Right lobe of liver (tissue), 6 donors: ENCODE results near the gene FIBIN. TPM values are rescaled to one million over a fixed set of nuclear protein-coding genes. Genes with fewer than 3 reads are reported as not detected.
A peak's percentile ranks its signal among the peaks of the same experiment; 100 is the strongest.
"Not testable (repeated sequence)": the region's sequence is repeated elsewhere in the genome, so short reads cannot be mapped to it uniquely, and the experiment has no call there.

Source experiments
- ATAC-seq, 4 donors: fragments of 200-7000 bp; cut with Tn5 transposase; one replicate each; pipeline ENCODE4 v1.9.1; 2020; ENCODE audit warnings: mild to moderate bottlenecking in 4 of 4, moderate library complexity in 4 of 4
- DNase-seq, 3 donors: peaks; one replicate each; pipeline ENCODE4 v3.0.0-alpha.2; 2020
- H3K27ac ChIP-seq, 3 donors: fragments of 200-600 bp; one replicate each; pipeline ENCODE4 v1.8.0; 2022
- H3K27me3 ChIP-seq, 2 donors: fragments of 200-600 bp; one replicate each; pipeline ENCODE4 v1.8.0; 2022
- H3K36me3 ChIP-seq, 4 donors: fragments of 200-600 bp; sonication (generic) in 1 of 4; one replicate each; pipeline versions ENCODE4 v1.5.1 to v1.8.0; 2017 to 2022; ENCODE audit warnings: control low read depth in 1 of 4
- H3K4me1 ChIP-seq, 4 donors: fragments of 200-600 bp; sonication (generic) in 1 of 4; one replicate each; pipeline versions ENCODE4 v1.5.1 to v1.8.0; 2017 to 2022; ENCODE audit warnings: control low read depth in 1 of 4
- H3K4me3 ChIP-seq, 3 donors: fragments of 200-600 bp; one replicate each; pipeline ENCODE4 v1.8.0; 2022
- H3K9me3 ChIP-seq, 4 donors: fragments of 200-600 bp; sonication (generic) in 1 of 4; one replicate each; pipeline versions ENCODE4 v1.5.1 to v1.8.0; 2017 to 2022; ENCODE audit warnings: control low read depth in 1 of 4
- CTCF ChIP-seq, 4 donors: fragments of 200-600 bp in 3 of 4; fragments of 450-650 bp in 1 of 4; IDR thresholded peaks; one replicate each; pipeline versions ENCODE4 v1.5.1 to v1.8.0; 2016 to 2022; ENCODE audit warnings: antibody characterized with exemption in 4 of 4, mild to moderate bottlenecking in 2 of 4
- POLR2A ChIP-seq: fragments of 450-650 bp; IDR thresholded peaks from one replicate; pipeline ENCODE4 v1.6.1; 2017; ENCODE audit warnings: antibody characterized with exemption, mild to moderate bottlenecking
- WGBS: methylation state at CpG from one replicate; pipeline ENCODE4 v1.1.6; 2018; ENCODE audit warnings: low coverage, low lambda C conversion rate; ENCODE audit not compliant: insufficient coverage; ENCODE audit errors: missing lambda C conversion rate; 5-methylcytosine and 5-hydroxymethylcytosine counted together
- intact Hi-C, 2 donors: fragments of 100-400 bp; cut with DNase I; formaldehyde crosslinking; loops; one replicate each; pipeline versions ENCODE4 v1.11.2 to v1.14.1; 2022
- total RNA-seq, 6 experiments: library from RNA; depleted of rRNA in 2 of 6; stranded (reverse); fragments of >200 nt in 2 of 6; fragmentation: NEBNext Ultra II Directional in 3 of 6; extraction: Animal tissue kit (Norgen Biotek cat#: 25700) in 3 of 6; gene quantifications; one replicate each; pipeline versions ENCODE4 v1.1.0 to v1.2.4, GENCODE V29; 2016 to 2023
- donor health status: DM: no; HTN: yes; CAD: no.
- donor health status: DM: no; HTN: no; CAD: no.
- donor health status: DM: no; HTN: no; CAD: no.
- donor health status: DM: no; HTN: yes; CAD: no.
- donor health status: DM: no; HTN: yes; CAD: no.

Gene FIBIN
- total RNA-seq, 6 experiments from 2014 or later: 0.87 to 1.6 (median 1.1) TPM

- Histone ChIP-seq H3K27me3 (no peaks in the 10 kb centered on the region), H3K4me1 (peaks cover 0 to 4% (median 0%) of the 10 kb centered on the region in 4 donors), H3K4me3 (peak overlapping the region; percentile 40 to 62 (median 59)), H3K36me3 (no peaks in the 10 kb centered on the region), H3K27ac (peak overlapping the region in 1 of 3 donors; percentile 7), H3K9me3 (no peaks in the 10 kb centered on the region)
- TF ChIP-seq CTCF (IDR thresholded peaks at IDR 0.05) (no peak), POLR2A (no peak)
- intact Hi-C loops: no loop called here
- peak; percentile 80 to 94 (median 86) for ATAC-seq
- WGBS: 55% methylated on average over 7 of the region's 19 CpGs
- DNase-seq: peak; percentile 46 to 70 (median 67)
Measured at GRCh38 chr11:26994631-26995095, 751 bp downstream of the FIBIN start.

- intact Hi-C loops: no loop called here
- Histone ChIP-seq H3K27me3 (no peaks in the 10 kb centered on the region), H3K27ac (no peak overlapping the region), H3K4me3 (no peak overlapping the region), H3K36me3 (no peaks in the 10 kb centered on the region), H3K4me1 (peaks cover 0 to 4% (median 0%) of the 10 kb centered on the region in 4 donors), H3K9me3 (no peaks in the 10 kb centered on the region)
- no peak for TF ChIP-seq POLR2A
- ATAC-seq (no peak), DNase-seq (no peak)
- WGBS: 15% methylated on average over 1 of the region's 1 CpG
Measured at GRCh38 chr11:26995701-26996460, 2.0 kb downstream of the FIBIN start.

- 44% methylated on average over 2 of the region's 2 CpGs for WGBS
- no peak for DNase-seq
- H3K27me3 ChIP-seq: no peaks in the 10 kb centered on the region
- H3K9me3 ChIP-seq: no peaks in the 10 kb centered on the region
- TF ChIP-seq POLR2A: no peak
- TF ChIP-seq CTCF (IDR thresholded peaks at IDR 0.05): no peak
- peaks cover 0 to 4% (median 0%) of the 10 kb centered on the region in 4 donors for H3K4me1 ChIP-seq
- no peak overlapping the region for H3K27ac ChIP-seq
- H3K4me3 ChIP-seq: no peak overlapping the region
- no peak for ATAC-seq
- intact Hi-C loops: no loop called here
- no peaks in the 10 kb centered on the region for H3K36me3 ChIP-seq
Measured at GRCh38 chr11:26997378-26997777, 3.5 kb downstream of the FIBIN start.

- H3K4me3 ChIP-seq, H3K27me3 ChIP-seq, H3K36me3 ChIP-seq, H3K27ac ChIP-seq, H3K4me1 ChIP-seq, DNase-seq, intact Hi-C loops, ATAC-seq, H3K9me3 ChIP-seq: not testable (repeated sequence)
- WGBS: 42% methylated on average over 4 of the region's 4 CpGs
Measured at GRCh38 chr11:27001136-27001730, 7.3 kb downstream of the FIBIN start.

- ATAC-seq (no peak), DNase-seq (no peak)
- no peak overlapping the region for H3K4me3 ChIP-seq
- no peaks in the 10 kb centered on the region for H3K36me3 ChIP-seq
- 38% methylated on average over 3 of the region's 3 CpGs for WGBS
- H3K27ac ChIP-seq: no peak overlapping the region
- intact Hi-C loops: no loop called here
- no peaks in the 10 kb centered on the region for H3K4me1 ChIP-seq
- H3K27me3 ChIP-seq: no peaks in the 10 kb centered on the region
- H3K9me3 ChIP-seq: no peaks in the 10 kb centered on the region
- TF ChIP-seq POLR2A (no peak), CTCF (IDR thresholded peaks at IDR 0.05) (no peak)
Measured at GRCh38 chr11:27002431-27002830, 8.5 kb downstream of the FIBIN start.
